ENCODE measurements around the gene KCNV2.
"Not testable (repeated sequence)": the region's sequence is repeated elsewhere in the genome, so short reads cannot be mapped to it uniquely, and the experiment has no call there.

The KCNV2 gene

DNA sequence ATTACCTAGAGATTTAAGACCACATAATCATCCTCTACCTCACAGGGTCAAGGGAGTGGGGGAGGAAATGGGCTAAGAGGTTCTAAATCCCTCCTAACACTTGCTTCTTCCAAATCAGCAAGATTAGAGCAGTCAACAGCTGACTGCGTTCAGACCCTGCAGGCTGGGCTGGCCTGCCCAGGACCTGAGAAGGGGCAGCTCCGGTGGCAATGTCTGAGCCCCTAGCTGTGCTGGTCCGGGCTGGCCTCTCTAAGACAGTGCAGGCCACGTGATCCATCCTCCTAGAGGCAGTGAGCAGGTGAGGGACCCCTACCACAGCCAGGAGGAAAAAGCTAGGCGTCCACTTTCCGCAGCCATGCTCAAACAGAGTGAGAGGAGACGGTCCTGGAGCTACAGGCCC lies at the start of gene KCNV2:
TSS of gene KCNV2 (plus strand) at position 126 of the 400 bp plus-strand sequence. CDS start at position 356, 230 bp downstream.
- no peak within 1 kb of the TSS for H3K4me3 ChIP-seq (ENCODE audit: low read depth, low read length)

DNA sequence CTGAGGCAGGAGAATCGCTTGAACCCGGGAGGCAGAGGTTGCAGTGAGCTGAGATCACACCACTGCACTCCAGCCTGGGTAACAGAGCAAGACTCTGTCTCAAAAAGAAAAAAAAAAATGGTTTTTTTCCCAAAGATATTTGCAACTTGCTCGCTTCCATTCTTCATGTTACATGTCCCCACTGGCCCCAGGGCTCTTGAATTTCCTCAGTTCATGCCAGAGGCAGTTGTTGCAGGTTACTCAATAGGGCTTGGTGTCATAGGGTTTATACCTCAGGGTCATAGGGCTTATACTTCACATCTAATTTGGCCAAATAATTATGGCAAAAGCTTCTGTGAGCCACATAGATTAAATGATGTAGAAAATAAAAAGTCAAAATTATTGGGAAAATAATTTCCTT lies 44.1 kb upstream of the KCNV2 start:
- no peak overlapping the region for H3K4me3 ChIP-seq (ENCODE audit: low read depth, low read length)

DNA sequence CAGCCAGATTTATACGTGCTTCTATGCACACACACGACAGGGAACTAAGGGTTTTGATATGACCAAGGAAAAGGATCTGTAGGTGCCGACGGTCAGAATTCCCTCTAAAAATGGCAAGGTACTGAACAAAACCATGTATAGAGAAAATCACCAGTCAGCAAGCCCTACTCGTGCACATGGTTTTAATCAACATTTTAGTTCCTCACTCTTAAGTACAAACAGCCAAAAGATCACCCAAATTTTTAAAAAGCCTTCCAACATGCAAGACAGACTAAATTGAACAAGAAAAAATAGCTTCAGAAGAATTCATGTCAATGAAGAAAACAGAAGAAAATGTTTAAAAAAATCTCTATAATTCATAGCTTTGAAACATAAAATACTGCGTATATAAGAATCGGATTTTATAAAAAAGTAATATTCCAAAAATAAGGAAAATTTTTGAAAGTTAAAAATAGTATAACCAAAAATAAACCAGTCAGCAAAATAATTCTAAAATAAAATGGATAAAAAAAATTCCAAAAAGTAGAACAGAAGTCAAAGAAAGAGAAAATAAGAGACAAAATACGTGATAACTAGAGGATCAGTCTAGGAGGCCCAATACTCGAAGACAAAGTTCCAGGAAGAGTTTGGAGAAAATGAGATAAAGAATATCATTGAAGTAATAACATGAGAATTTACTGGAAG lies 43.0 kb upstream of the KCNV2 start:
- no peak overlapping the region for H3K4me3 ChIP-seq (ENCODE audit: low read depth, low read length)

DNA sequence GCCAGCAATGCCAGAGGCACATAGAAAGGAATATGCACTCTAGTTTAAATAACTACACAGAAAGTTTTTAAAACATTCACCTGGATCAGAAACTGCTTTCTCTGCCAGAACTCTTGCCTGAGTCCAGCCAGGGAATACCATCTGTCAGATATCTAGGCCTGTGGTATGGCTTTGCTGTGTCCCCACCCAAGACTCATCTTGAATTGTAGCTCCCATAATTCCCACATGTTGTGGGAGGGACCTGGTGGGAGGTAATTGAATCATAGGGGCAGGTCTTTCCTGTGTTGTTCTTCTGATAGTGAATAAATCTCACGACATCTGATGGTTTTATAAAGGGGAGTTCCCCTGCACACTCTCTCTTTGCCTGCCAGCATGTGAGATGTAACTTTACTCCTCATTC lies 41.5 kb upstream of the KCNV2 start:
- no peak overlapping the region for H3K4me3 ChIP-seq (ENCODE audit: low read depth, low read length)

DNA sequence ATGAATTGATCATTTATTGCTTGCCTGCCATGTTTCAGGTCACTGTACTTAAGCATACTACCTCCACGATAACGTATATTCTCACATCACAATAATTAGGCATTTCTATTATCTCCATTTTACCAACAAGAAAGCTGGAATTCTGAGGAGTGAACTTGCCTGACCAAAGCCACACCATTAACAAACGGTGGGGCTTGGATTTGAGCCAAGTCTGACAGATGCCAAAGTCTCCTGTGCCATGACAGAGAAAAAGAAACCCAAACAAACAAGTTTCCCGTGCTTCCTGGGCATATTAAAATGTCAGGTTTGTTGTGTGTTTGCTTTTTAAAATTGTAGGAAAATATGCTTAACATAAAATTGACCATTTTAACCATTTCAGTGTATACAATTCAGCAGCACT lies 40.8 kb upstream of the KCNV2 start:
- H3K4me3 ChIP-seq (ENCODE audit: low read depth, low read length), result no peak overlapping the region

DNA sequence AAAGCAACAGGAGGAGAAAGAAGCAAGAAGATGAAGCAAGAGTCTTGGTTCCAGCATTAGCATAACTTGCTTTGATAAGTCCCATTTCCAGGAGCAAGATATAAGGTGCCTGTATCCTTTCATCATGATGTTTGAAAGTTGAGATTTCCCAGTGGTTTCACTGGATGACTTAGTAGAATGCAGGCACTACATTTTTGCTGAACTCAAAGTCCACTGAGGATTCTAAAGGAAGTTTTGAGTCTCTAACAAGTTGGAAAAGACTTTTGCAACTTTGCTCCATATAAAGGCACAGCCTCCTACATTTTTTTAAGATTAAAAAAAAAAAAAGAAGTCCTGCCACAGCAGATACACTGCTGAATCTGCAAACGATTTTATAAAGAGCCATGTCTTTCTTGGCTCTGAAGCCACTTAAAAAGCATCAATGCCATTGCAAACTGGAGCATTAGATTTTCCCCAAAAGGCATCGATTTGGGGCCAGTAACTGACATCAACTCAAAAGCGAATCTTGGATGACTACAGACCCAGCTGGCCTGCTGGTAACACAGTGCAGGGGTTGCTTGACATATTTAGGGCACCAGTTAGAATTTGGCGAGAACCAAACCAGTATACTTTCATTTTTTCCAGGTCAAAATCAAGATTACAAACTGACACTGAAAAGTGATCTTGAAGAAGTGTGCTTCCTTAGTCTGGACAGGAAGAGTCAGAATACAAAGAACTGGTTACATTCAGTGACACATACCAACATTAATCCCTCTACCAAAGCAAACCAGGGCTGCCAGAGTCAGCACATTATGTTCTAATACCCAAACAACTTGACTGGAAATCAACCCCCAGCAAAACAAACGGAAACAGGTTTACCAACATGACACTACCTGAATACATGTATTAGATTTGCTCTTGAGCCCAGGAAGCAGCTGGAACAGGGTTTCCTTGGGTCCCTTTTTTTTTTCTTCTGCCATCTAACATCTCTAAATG lies 39.1 kb upstream of the KCNV2 start:
- no peak overlapping the region for H3K4me3 ChIP-seq (ENCODE audit: low read depth, low read length)

DNA sequence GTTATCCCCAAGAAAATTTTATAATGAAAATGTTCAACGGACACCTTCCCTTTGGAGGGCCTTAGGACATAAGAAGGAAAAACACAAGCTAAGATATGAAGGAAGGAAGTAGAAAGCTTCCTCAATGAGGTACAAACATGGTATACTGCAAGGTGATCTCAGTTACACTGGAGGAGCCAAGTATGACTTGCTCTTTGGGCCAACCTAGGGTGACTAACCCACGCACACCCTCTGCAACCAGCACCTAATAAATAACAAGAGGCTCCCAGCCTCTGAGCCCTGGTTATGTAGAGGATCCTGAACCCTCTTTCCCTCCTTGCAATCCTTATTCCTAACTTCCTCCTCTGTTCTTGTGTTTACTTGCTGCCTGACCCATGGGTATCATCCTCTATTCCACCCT lies 38.3 kb upstream of the KCNV2 start:
- no peak overlapping the region for H3K4me3 ChIP-seq (ENCODE audit: low read depth, low read length)

DNA sequence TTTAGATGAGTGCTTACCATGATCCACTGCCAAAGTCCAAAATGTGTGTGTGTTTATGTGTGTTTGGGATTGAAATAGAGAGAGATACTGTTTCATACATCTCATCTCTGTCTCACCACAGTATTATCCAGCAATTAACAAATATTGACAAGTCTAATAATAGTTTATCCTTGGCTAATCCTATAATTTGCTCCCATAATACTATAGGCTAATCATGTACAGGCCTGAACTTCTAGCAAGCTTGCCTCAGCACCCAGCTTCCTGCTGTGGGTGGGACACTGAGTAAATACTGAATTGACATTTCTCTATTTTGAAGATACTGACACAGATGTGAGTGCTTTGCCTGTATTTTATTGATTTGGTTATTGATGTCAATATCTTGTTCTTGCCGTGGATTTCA lies 35.3 kb upstream of the KCNV2 start:
- H3K4me3 ChIP-seq (ENCODE audit: low read depth, low read length), result no peak overlapping the region

DNA sequence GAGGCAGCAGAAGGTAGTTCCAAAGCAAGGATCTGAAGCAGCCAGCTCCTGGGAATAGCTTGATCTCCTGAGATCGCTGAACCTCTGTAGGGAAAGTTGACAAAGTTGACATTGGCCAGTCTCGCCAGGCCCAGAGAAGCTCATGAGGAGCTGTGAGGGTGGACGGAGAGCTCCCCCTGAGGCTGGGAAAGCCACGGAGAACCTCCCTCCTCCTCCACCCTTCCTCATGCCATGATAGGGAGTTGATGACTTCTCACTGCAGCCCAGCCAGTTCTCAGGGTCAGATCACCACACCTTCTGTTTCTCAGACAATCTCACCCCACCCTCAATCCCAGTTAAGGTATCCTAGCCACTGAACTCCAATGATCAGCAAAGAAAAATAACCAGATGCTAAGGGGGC lies 30.4 kb upstream of the KCNV2 start:
- no peak overlapping the region for H3K4me3 ChIP-seq (ENCODE audit: low read depth, low read length)

DNA sequence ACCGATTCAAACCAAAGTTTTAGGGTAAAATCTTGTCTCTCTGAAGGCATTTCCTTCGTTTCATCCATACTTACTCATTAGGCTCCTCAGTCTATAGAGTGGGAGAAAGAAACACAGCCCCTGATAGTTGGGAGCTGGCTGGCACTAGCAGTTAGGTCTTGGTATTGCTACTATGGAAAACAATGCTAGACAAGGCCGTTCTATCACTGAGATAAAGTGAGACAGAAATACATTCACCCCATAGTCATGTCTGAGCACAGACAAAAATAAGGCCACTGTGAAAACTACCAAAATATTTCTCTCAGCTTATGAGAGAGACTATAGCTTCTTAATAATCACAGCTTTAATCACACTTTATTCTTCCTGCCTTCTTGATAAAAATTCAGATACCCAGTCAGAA lies 28.7 kb upstream of the KCNV2 start:
- no peak overlapping the region for H3K4me3 ChIP-seq (ENCODE audit: low read depth, low read length)

DNA sequence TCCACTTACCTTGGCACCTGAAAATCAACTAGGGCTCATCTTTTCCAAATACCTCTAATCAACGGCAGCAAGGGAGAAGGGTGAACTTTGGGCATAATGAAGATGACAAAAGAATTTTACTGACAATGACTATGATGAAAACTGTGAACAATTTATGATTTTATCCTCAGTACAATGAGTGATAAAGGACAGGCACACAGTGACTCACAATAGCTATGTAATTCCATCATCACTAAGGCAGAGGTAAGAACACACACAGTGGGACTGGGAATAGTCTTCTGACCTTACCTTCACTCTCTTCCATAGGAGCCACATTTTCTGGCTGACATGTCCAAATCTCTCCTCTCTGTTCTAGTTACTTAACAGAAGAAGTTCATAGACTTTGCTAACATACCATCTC lies 26.1 kb upstream of the KCNV2 start:
- H3K4me3 ChIP-seq (ENCODE audit: low read depth, low read length), result no peak overlapping the region

DNA sequence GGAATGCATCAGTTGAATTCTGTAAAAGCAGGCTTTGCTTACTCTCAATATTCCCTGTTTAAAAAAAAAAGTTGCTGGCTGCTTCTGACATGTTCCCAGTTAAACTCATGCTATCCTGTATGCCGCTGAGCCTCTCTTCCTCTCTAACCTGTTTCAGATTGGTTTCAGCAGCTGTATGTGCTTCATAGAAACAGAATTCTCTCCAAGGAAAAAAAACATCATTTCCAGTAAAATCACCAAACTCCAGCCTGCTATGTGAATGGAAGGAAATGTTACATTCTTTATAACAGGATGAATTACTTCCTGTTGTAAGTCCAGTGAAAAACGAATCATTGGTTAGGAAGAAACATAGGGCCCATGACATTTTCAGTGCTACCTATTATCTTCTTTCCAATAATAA lies 25.7 kb upstream of the KCNV2 start:
- H3K4me3 ChIP-seq (ENCODE audit: low read depth, low read length), result no peak overlapping the region

DNA sequence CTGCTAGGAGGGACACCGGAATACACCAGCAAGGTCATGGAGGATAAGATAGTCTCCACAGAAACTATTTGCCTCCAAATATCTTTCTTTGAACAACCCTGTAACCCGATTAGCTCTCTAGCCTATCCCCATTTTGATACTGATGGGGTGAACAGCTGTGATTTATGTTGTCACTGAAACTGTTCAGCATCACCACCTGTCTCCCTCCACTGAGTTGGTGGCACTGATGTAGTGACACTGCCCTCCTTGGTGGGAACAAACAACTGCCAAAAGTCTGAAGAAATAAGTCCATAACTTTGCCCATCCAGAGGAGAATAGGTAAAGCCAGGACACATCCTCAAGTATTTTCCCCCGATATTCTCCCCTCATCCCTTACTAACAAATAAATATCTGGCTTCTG lies 24.3 kb upstream of the KCNV2 start:
- H3K4me3 ChIP-seq (ENCODE audit: low read depth, low read length), result no peak overlapping the region

DNA sequence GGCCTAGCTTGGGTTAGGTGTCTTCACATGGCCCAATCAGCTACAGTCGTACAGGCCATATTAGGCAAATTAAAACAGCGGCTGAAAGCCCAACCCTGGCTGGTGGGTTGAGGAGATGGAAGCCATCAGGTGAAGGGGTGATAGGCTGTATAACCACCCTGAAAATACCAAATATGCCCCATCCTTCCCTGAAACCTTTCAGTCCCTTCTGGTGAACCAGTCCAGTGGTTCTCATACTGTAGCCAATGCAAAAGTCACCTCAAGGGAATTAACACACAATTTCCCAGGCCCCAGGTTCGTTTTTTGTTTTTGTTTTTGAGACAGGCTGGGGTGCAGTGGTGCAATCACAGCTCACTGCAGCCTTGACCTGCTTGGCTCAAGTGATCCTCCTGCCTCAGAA lies 19.8 kb upstream of the KCNV2 start:
- H3K4me3 ChIP-seq (ENCODE audit: low read depth, low read length), result no peak overlapping the region

DNA sequence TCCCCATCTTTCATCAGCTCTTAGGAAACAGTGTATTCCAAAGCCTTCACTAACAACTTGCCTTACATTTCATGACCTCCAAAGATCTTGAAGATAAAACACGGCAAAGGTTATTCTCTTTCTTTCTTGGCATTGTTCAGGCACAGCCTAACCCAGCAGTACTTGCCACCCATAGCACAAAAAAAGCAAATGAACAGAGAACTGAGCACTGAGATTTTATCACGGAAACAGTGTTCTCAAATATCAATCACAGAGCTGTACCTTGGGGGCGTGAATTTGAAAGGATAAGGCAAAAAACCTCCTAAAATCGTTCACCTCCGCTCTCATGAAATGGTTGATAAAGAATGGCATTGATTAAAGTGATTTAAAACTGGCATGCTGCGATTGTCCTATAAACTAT lies 16.9 kb upstream of the KCNV2 start:
- no peak overlapping the region for H3K4me3 ChIP-seq (ENCODE audit: low read depth, low read length)

DNA sequence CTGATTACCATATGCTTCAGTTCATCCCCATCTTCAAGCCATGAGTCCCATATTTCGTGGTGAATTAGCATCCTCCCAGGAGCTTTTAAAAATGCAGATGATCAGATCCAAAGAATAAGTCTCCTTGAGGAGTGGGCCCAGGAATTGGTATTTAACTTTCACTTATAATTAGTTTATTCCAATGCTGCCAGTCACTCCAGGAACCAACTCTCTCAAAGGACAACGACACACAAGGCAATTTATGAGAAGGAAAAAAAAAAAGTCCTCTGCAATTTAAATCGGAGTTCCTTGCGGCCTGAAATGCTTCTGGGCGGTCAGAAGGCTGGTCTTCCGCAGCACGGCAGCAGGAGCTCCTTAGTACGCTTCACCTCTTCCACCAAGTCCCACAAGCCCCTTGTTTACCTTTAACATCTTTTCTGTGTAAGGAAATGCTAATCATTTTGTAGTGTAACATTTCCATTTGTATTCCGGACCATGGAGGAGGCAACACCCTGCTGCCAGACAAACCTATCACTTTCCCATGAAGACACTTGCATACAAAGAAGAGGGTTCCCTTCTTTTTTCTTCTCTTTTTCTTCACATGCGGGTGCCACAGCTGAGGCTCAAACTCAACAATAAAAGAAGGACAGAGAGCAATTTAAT lies 16.3 kb upstream of the KCNV2 start:
- no peak overlapping the region for H3K4me3 ChIP-seq (ENCODE audit: low read depth, low read length)

DNA sequence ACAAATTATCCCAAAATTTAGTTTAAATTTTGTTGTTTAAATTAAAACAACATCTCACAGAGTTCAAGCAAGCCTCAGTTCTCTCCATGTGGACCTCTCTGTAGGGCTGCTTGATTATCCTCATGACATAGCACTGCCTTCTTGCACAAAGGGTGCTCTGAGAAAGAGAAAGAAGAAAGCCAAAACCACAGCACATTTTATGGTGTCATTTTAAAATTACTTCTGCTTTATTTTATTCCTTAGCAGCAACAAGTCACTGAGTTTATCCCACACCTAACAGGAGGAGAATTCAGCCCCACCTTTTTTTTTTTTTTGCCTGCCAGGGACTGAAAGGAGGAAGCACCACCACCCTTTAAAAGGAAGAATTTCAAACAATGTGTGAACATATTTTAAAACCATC lies 12.8 kb upstream of the KCNV2 start:
- no peak overlapping the region for H3K4me3 ChIP-seq (ENCODE audit: low read depth, low read length)

DNA sequence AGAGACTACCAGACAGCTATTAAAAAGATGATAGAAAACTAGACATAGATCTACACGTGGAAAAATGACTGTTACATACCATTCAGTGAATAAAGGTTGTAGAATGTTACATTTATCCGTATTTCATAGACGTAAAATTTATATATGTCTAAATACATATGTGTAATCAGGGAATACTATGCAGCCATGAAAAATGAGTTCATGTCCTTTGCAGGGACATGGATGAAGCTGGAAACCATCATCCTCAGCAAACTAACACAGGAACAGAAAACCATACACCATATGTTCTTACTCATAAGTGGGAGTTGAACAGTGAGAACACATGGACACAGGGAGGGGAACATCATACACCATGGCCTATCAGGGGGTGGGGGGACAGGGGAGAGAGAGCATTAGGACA lies 10.1 kb upstream of the KCNV2 start:
- H3K4me3 ChIP-seq (ENCODE audit: low read depth, low read length), result not testable (repeated sequence)

DNA sequence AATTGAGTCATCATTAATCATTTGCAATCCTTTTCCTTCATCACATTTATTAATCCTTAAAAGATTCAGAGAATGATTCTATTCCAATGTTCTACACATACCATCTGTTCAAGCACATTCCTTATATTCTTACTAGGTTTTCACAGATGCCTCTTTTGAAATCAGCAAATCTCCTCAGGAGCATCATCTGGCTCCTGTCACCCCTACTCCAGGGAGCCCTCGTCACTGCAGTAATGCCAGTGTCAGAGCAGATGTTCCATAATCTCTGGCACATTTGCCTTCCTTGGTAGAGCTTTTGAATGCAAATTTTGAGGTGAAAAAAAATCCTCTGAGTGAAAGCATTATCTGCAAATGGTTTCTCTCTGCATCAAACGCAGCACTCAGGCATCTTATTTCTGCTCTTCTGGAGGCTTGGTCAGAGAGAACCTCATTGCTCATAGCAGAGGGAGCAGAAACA lies 7.6 kb upstream of the KCNV2 start:
- H3K4me3 ChIP-seq (ENCODE audit: low read depth, low read length), result no peak overlapping the region

DNA sequence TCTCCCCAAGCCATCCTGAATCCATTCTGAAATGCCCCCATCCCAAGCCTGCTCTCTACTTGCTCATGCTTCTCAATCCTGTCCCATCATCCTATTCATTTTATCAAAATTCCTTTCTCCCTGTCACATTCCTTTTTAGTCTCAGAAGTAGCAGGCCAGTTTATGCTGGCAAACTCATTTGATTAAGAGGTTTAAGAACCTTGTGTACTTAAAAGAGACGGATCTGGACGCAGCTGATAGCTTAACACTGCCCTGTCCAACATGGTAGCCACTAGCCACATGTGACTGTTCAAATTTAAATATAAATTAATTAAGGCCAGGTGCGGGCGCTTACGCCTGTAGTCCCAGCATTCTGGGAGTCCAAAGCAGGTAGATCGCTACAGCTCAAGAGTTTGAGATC lies 5.6 kb upstream of the KCNV2 start:
- H3K4me3 ChIP-seq (ENCODE audit: low read depth, low read length), result no peak overlapping the region

DNA sequence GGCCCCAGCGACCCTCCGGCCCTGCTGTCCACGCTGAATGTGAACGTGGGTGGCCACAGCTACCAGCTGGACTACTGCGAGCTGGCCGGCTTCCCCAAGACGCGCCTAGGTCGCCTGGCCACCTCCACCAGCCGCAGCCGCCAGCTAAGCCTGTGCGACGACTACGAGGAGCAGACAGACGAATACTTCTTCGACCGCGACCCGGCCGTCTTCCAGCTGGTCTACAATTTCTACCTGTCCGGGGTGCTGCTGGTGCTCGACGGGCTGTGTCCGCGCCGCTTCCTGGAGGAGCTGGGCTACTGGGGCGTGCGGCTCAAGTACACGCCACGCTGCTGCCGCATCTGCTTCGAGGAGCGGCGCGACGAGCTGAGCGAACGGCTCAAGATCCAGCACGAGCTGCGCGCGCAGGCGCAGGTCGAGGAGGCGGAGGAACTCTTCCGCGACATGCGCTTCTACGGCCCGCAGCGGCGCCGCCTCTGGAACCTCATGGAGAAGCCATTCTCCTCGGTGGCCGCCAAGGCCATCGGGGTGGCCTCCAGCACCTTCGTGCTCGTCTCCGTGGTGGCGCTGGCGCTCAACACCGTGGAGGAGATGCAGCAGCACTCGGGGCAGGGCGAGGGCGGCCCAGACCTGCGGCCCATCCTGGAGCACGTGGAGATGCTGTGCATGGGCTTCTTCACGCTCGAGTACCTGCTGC lies 839 bp downstream of the KCNV2 start:
- no peak overlapping the region for H3K4me3 ChIP-seq (ENCODE audit: low read depth, low read length)

All from iPS-11a (cell line).